VCaP (cell line): ENCODE results near the gene ZNF785.

Source experiments
- H3K27ac ChIP-seq: fragments of 450-650 bp; 2 replicates; pipeline ENCODE4 v1.5.1; 2017
- TF ChIP-seq, protein P1 (sequence below): fragments of 450-650 bp; conservative IDR thresholded peaks from 2 replicates; pipeline ENCODE4 v1.5.1; 2017; ENCODE audit warnings: mild to moderate bottlenecking, moderate library complexity

Gene ZNF785

DNA sequence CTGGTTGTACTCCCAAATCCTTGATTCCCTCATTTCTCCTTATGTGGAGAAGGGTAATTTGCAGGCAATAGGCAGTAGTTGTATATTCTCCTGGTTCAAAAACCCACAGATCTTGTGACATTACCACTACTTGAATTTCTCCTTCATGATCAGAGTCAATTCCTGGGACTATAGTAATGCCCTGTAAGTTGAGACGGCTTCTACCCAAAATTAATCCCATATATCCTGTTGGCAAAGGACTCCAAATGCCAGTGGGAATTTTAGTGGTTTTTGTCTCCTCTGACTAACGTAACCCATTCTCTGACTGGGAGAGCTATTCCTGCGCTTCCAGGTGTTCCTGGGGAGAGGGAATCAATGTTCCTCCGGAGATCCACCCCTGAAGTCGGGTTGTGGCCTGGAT lies 36.3 kb upstream of the ZNF785 start:
- H3K27ac ChIP-seq: no peak overlapping the region
- TF ChIP-seq, protein P1, sequence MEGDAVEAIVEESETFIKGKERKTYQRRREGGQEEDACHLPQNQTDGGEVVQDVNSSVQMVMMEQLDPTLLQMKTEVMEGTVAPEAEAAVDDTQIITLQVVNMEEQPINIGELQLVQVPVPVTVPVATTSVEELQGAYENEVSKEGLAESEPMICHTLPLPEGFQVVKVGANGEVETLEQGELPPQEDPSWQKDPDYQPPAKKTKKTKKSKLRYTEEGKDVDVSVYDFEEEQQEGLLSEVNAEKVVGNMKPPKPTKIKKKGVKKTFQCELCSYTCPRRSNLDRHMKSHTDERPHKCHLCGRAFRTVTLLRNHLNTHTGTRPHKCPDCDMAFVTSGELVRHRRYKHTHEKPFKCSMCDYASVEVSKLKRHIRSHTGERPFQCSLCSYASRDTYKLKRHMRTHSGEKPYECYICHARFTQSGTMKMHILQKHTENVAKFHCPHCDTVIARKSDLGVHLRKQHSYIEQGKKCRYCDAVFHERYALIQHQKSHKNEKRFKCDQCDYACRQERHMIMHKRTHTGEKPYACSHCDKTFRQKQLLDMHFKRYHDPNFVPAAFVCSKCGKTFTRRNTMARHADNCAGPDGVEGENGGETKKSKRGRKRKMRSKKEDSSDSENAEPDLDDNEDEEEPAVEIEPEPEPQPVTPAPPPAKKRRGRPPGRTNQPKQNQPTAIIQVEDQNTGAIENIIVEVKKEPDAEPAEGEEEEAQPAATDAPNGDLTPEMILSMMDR: no peak

DNA sequence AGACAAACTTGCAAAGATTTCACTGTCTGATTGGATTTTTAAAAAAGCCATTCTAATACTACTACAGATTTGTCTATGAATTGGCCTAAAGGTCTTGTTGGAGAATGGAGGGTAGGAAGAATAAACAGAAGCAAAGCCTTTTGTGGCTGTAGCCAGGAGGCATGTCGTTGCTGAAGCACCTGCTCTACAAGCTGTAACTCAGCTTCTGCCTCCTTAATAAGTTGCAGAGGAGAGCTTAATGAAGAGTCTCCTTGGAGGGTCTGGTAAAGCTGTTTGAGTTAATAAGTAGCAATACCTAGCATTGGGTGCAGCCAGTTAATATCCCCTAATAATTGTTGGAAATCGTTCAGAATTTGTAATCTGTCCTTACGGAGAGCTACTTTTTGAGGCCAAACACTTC lies 34.7 kb upstream of the ZNF785 start:
- TF ChIP-seq, protein P1: no peak
- no peak overlapping the region for H3K27ac ChIP-seq

DNA sequence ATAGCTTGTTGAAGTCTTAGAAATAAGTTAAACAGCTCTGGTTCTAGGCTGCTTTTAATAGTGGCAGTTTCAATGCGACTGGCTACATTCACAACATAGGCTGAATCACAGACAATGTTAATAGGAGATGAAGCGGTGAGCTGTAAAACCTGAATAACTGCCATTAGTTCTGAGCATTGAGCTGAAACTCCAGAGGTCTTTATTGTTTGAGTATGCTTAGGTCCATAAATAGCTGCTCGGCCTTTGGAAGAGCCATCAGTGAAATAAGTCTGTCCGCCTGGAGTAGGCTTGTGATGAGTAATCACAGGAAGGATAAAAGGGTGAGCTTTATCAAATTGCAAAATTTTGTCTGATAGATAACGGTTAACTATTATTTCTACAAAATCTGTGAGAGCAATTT lies 34.1 kb upstream of the ZNF785 start:
- TF ChIP-seq, protein P1: no peak
- no peak overlapping the region for H3K27ac ChIP-seq

DNA sequence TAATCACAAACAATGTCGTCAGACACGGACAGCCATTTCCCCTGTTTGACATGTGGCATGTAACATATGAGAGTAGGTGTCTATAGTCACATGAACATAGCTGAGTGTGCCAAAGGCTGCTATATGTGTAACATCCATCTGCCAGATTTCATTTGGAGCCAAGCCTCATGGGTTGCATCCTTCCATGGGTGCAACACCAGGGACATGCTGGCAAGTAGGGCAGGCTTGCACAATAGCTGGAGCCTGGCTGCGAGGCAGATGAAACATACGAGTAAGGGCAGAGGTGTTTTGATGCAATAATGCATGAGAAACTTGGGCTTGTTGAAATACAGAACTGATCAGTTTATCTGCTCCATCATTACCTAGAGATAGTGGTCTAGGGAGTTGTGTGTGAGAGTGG lies 33.7 kb upstream of the ZNF785 start:
- no peak overlapping the region for H3K27ac ChIP-seq

DNA sequence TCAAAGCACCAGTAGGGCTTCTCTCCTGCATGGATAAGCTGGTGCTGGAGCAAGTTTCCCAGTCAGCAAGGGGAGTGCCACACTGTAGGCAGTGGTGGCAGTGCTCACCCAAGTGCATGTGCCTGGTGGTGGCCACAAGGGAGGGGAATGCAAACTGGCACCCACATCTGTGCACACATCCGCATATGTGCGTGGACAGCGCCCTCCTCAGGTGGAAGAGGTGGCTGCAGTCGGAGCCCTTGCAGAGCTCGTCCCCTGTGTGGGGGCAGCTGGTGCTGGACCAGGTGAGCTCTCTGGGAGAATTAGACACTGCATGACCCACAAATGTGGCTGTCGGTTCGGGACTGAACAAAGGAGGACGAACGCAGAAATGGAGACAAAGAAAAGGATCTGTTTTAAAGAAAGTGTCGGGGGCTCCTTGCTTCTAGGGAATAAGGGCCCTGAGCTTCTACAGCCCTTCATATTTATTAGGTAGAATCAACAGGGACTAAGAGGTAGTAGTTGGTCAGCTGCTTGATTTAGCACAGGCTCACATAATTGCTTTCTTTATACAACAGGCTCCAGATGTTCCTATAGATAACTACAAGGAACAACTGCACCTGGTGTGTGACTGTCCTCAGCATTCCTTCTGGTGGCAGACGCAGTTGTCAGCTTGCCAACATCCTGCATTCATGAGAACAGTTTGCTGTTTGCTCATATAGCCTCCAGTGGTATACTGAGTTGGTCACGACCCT lies 30.0 kb upstream of the ZNF785 start:
- TF ChIP-seq, protein P1: no peak
- peak overlapping the region; percentile 72 for H3K27ac ChIP-seq

More for the DNA sequence above, 33.7 kb upstream of the ZNF785 start:
- TF ChIP-seq, protein P1: no peak

DNA sequence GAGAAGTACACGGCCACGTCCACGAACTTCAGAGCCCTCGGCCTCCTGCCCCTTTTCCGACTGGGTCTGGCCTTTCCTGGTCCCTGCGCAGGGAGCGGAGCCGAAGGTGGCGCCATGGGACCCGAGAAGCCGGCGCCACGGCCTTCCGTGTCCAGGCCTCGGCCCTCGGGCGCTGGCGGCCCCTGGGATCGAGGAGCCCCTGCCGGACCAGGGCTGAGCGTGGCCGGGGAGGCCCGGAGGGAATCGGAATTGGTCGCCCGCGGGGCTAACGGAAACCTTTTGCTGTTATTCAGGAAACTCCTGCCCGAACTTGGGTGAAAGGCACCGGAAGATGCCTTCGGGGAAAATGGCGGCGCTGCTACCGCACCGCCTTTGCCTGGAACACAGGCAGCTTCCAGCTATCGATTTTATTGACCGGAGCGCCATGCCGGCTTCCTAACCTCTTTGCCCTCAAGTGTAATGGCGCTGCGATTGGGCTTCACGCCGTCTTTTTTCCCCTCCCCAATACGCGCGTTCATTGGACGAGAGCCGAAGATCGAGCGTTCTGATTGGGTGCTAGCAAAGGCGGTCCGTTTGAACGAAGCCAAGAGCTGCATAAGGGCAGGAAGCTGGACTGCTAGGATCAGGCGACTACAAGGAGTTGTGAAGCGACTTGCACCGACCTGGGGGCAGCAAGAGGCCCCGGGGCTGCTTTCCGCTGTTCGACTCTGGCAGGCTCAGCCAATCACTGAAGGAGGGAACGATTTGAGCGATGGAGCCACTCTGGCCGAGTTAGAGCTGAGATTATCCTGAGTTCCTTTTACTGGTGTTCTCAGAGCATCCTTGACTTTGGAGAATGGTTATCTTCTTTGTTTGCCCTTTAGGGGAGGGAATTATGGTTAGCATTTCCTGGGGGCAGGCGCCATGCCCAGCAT lies 24.7 kb upstream of the ZNF785 start, which contains the start of gene ZNF689:
Gene ZNF689 (minus strand): TSS at position 464 of the 914 bp plus-strand sequence. CDS start 348 bp downstream, at position 116.
- H3K27ac ChIP-seq: peak within 1 kb of the TSS; percentile 97
- TF ChIP-seq, protein P1: no peak
